NCI-H146 treated with DMSO at 0.1 percent for 48 hours (cell line): ENCODE results near the gene PROK1.
"Not testable (repeated sequence)": the region's sequence is repeated elsewhere in the genome, so short reads cannot be mapped to it uniquely, and the experiment has no call there.

Source experiments
- DNase-seq: peaks from one replicate; lab custom pipeline; 2025; ENCODE audit not compliant: unreplicated experiment; lab: John Stamatoyannopoulos, UW

Gene PROK1

GRCh38 chr1:110433213-110433612, 17.7 kb upstream of the PROK1 start:
- DNase-seq = no peak

- peak; percentile 2 for DNase-seq
These were observed 17.1 kb upstream of the PROK1 start for GRCh38 chr1:110433803-110434202.

GRCh38 chr1:110434946-110435345, 16.0 kb upstream of the PROK1 start:
- no peak for DNase-seq

- DNase-seq = no peak
These were observed 14.3 kb upstream of the PROK1 start for GRCh38 chr1:110436635-110437034.

- not testable (repeated sequence) for DNase-seq
These were observed 13.2 kb upstream of the PROK1 start for GRCh38 chr1:110437645-110438299.

GRCh38 chr1:110438893-110439292, 12.1 kb upstream of the PROK1 start:
- DNase-seq = no peak

- DNase-seq = not testable (repeated sequence)
These were observed 11.1 kb upstream of the PROK1 start for GRCh38 chr1:110439873-110440272.

GRCh38 chr1:110440877-110441276, 10.1 kb upstream of the PROK1 start:
- no peak for DNase-seq

- no peak for DNase-seq
These were observed 9.1 kb upstream of the PROK1 start for GRCh38 chr1:110441888-110442287.

GRCh38 chr1:110443451-110443850, 7.5 kb upstream of the PROK1 start:
- DNase-seq = no peak

GRCh38 chr1:110444561-110444960, 6.4 kb upstream of the PROK1 start:
- DNase-seq = no peak

GRCh38 chr1:110449661-110450651, 993 bp upstream of the PROK1 start:
- no peak for DNase-seq

GRCh38 chr1:110452330-110452729, 1.4 kb downstream of the PROK1 start:
- DNase-seq = no peak

- DNase-seq = no peak
These were observed 2.9 kb downstream of the PROK1 start for GRCh38 chr1:110453829-110454228.

GRCh38 chr1:110454328-110454727, 3.4 kb downstream of the PROK1 start:
- no peak for DNase-seq

GRCh38 chr1:110455151-110455550, 4.2 kb downstream of the PROK1 start:
- DNase-seq = no peak

- no peak for DNase-seq
These were observed 6.3 kb downstream of the PROK1 start for GRCh38 chr1:110457206-110457605.

GRCh38 chr1:110460253-110461220, 9.6 kb downstream of the PROK1 start:
- DNase-seq = peak; percentile 40

- no peak for DNase-seq
These were observed 11.1 kb downstream of the PROK1 start for GRCh38 chr1:110462093-110462492.

- DNase-seq = no peak
These were observed 12.0 kb downstream of the PROK1 start for GRCh38 chr1:110462964-110463363.

GRCh38 chr1:110463725-110464124, 12.8 kb downstream of the PROK1 start:
- no peak for DNase-seq
